GM19468 (cell line): Measurements from ENCODE around the gene MGAT4A.
A peak's percentile ranks its signal among the peaks of the same experiment; 100 is the strongest.

Source experiments
- ATAC-seq: cut with Tn5 transposase; IDR thresholded peaks from one replicate; pipeline ENCODE4 v1.9.1; 2021; ENCODE audit warnings: mild to moderate bottlenecking, moderate library complexity, moderate number of reproducible peaks; ENCODE audit not compliant: unreplicated experiment; ENCODE audit errors: extremely low read depth

Gene MGAT4A

DNA sequence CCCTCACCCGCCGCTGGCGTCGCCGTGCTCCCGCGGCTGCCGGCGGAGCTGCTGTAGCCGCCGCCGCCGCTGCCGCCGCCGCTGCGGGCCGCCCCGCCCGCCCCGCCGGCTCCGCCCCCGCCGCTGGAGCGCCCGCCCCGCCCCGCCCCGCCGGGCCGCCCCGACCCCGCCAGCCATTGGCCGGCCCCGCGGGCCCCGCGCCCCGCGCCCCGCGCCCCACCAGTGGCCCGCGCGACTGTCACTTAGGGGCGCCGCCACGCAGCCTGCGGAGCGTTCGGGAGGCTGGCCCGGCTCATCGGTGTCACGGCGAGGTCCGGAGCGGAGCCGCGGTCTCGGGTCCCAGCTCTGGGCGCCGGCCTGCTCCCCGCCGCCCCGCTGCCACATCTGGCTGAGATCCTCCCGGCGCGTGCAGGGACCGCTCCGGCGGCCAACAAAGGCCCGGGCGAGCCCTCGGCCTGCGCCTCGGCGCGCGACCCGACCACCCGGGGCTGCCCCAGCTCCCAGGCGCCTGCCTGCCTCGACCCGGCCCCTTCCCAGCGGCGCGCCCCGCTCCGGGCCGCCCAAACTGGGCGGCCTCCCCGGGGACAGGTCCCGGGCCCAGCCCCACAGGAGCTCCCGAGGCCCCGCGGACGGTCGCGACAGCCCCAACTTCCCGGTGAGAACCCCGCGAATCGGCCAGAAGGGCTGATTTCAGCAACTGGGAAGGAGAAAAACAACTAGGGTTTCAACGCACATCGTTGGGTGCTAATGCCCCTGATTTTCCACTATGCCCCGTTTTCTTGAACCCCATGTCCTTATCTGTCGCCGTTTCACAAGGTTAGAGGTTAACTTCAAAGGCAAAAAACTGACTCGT is at the start of gene MGAT4A:
MGAT4A (minus strand) TSS at position 92 of the 853 bp plus-strand sequence. CDS start 4,800 bp downstream, outside the sequence.
- peak; percentile 62 for ATAC-seq

DNA sequence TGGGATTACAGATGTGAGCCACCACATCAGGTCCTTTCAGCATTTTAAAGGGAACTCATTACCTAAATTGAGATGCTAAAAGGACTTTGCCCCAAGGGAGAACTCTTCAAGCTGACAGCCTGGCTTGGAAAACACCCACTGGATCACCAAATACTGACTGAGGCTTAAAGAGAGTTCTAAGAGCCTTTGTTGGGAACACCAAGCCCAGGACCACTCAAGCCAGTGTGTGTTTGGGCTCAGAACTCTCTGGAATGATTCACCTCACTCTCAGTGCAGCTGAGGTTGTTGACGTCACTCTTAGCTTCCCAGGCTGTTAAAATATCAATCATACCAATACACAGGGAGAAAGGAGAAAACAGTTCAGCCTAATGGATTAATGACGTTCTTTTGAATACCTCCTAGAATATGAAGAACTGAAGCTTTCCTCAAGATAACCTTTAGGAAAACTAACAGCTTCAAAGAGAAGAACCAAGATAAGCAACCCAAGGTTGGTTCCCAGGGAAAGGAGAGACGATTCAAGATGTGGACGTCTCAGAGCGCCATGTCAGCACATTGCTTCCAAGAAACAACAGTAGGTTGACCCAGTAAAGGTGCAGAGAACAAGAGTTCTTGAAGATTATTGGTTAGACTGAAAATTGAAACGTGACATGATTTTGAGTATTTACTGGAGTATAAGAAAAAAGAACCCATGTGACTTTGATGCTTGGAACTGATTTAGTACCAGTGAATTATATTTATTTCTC is 48.0 kb upstream of the MGAT4A start:
- ATAC-seq = no peak

DNA sequence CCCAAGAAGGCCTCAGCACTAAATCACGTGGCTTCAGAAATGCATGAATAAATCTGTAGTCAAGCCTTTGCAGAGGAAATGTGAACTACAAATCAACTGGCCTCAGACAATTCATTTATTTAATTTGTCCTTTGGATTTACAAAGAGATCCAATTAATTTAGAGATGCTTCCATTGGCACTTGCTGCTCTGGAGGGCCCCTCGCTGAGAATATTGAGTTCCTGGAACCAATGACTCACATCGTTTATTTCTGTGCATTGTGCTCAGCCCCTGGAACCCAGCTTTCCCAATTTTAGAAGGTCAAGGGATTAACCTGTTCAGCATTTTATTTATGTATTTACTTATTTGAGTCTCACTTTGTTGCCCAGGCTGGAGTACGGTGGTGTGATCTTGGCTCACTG is 47.2 kb upstream of the MGAT4A start:
- ATAC-seq = no peak

DNA sequence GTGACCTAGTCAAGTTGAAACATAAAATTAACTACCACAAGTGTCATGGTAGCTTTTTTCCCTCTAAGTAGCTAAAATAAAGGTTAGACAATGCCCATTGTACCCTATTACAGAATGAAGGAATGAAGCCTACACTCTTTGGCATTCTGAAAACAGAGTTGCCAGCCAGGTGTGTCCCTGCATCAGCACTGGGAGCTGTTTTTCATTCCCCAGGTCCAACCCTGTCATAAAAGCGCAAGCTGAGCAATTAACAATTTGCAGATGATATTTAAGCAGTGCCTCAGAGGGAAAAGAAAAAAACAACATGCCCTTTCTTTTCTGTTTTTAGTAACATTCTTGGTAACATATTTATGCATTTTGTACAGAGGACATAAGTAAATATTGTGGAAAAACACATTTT is 46.8 kb upstream of the MGAT4A start:
- ATAC-seq = no peak

DNA sequence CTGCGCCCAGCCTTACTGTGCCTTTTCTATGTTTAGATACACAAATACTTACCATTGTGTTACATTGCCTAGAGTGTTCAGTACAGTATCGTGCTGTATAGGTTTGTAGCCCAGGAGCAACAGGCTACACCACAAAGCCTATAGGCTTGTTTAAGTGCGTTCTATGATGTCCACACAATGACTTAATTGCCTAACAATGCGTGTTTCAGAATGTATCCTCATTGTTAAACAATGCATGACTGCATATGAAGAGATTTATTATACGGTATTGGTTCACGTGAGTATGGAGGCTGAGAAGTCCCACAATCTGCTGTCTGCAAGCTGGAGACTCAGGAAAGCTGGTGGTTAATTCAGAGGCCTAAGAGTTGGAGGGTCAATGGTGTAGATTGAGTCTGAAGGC is 46.1 kb upstream of the MGAT4A start:
- ATAC-seq = no peak

DNA sequence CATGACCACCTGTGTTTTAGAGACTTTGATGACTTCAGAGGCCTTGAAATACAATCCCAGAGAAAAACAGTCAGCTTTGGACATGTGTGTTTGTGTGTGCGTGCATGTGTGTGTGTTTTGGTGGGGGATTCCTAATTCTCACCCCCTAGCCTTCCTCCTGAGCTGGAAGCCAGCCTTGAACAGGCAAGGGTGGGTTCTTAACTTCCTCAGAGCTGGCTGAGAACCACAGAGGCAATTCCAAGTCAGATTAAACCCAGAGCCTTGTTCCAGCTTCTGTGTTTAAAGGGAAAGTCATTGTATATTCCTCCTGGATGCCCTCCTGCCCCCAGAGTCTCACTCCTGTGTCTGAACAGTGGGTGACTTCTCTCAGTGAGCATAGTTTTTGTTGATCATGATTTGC is 45.2 kb upstream of the MGAT4A start:
- no peak for ATAC-seq

DNA sequence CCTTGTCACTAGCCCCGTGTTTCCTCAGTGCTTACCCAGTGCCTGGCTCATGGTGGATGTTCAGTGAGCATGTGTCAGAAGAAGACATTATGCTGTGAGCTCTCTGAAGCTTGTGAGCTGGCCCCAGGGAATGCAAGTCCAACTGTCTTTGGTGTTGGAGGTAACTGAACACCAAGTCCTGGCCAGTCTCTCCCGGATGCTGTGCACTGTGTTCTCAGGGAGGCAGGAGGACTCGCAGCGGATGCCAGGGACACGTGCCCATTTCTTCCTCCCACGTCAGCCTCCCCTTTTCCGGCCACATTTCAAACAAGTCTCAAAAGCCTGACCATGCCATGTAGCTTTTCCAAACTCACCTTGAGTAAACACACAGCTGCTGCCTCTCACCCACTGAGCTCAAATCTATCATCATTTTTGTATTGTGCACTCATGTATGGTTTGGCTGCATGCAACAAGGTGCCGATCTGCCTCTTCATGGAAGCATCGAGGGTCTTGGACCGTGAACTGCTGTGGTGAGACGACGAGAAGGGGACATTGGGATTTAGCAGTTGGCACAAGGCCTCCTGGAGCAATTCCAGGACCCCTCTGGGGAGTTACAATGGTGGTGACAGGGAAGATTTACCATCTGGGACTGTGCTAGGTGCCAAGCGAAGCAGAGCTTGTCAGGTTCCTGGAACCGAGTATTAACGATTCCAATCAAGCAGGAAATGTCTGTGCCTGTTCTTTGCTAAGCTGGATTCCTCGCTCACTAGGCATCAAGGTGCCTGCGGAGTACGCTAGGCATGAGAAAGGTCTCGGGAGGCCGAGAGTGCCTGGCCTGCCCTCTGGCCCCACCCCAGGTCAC is 44.4 kb upstream of the MGAT4A start:
- no peak for ATAC-seq

DNA sequence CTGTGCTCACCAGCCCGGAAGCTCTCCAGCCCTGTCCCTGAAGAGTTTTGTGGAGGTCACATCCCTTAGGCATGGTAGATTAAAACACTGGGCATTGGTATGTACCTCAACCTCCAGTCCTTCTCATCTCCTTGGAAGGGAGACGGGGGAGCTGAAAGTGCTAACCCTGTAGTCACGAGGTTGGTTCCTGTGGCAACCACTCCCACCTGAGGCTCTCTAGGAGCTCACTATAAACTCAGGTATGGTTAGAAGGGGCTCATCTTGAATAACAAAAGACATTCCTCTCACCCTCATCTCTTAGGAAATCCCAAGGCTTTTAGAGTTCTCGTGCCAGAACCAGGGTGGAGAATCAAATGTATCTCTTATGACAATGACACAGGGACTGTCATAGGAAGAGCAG is 43.0 kb upstream of the MGAT4A start:
- ATAC-seq = no peak

DNA sequence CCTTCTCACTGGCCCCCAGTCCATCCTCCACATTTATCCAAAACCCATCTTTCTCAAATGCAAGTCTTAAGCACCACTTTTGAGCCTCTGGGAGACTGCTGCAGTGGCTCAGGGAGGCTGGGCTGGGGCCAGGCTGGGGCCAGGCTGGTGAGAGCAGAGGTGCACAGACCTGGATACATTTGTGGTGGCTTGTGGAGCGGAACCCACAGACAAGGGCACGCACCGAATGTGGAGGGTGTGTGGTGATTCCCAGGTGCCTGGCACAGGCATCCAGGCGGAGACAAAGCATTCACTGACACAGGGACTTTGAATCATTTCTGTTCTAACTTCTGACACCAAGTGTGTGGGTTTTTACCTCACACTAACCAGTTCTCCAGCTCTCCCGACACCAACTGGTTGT is 42.2 kb upstream of the MGAT4A start:
- ATAC-seq = no peak

DNA sequence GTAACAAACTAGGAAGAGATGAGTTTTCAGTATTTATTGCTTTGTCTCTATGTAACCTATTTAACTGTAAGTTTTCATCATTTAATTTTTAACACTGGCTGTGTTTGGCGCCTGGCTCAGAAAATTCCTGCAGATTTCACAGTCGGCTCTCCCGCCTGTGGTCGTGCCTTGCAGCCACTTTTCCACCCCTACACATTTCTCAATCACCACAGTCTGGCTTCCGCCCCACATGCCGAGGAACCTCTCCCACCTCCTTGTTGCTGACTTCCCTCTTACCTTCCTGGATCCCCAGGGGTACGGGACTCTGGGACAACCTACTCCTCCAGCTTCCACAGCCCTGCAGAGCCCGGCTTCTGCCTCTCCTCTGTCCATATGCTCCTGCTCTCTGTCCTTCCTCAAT is 41.6 kb upstream of the MGAT4A start:
- ATAC-seq = no peak

DNA sequence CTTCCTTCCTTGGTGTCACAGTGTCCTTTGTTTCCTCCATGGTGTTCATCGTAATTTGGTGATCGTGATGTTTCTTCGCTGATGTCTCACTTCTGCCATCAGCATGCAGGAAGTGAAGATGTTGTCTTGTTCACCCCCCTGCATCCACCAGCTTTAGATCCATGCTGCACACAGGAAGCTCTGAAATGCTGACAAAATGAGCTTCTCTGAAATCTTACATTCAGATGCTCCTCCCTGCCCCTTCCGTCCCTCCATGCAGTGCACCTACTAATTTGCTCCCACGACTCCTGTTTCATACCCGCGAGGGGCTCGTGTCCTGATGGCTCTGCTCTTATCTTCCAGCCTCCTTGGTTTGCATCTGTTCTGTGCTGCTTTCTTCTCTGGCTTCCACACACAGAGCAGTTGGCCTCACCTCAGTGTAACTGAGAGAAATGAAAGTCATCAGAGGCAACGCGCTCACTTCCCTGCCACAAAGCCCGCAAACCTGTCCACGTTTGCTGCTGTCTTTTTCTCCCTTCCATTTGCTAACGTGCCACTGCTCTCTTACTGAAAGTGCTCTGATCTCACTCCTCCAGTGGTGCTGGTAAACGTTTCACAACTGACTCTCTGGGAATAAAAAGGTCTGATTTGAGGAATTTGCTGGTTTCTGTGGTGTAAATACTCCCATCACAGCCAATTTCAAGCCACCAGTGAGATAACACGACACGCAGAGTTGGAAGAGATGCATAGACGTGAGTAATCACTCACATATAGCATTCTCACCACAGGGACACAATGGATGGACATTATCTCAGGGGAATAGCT is 41.0 kb upstream of the MGAT4A start:
- no peak for ATAC-seq

DNA sequence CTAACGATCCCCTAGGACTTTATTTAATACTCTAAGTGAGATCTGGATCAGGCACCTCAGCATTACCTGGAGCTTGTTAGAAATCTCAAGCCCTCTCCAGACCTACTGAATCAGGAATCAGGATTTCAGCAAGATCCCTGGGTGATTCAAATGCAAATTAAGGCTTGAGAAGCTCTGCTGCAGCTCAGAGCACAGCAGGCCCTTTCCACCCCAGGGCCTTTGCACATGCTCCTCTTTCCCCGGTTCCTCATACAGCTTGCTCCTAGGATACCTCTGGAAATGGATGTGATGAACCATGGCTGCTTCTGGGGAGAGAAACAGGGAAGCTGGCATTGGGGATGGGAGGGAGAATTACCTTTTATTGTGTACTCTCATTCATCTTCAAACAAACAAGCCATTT is 40.3 kb upstream of the MGAT4A start:
- no peak for ATAC-seq

DNA sequence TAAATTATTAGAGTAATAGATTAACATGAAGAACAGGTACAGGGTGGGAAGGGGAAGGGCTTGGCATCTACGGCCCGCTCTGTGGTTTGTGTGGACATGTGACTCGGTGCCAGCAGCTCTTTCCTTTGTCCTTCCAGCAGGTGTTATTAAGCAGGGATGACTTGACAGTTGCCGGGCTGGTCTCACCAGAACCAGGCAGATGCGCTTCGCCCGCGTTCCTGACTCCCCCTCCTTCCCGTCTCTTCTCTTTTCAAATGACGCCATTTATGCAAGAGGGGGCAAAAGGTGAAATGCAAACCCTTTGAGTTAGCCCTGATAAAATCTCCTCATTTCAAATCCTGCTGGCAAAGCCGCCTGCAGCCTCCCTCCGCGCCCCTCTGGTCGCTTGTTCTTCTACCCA is 38.9 kb upstream of the MGAT4A start:
- ATAC-seq = no peak

DNA sequence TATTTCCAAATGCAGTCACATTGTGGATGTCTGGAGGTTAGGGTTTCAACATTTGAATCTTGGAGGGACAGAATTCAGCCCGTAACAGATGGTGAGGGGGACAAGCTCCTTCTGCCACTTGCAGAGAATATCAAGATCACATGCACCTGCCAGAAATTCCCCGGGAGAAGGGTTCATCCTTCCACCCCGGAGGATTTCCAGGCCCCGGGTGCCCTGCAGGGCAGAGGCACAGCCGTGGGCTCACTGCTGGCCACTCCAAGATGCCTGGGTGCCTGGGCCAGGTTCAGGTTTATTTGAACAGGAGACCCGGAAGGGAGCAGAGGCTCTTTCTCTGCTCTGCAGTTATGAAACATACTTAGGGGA is 38.2 kb upstream of the MGAT4A start:
- no peak for ATAC-seq

DNA sequence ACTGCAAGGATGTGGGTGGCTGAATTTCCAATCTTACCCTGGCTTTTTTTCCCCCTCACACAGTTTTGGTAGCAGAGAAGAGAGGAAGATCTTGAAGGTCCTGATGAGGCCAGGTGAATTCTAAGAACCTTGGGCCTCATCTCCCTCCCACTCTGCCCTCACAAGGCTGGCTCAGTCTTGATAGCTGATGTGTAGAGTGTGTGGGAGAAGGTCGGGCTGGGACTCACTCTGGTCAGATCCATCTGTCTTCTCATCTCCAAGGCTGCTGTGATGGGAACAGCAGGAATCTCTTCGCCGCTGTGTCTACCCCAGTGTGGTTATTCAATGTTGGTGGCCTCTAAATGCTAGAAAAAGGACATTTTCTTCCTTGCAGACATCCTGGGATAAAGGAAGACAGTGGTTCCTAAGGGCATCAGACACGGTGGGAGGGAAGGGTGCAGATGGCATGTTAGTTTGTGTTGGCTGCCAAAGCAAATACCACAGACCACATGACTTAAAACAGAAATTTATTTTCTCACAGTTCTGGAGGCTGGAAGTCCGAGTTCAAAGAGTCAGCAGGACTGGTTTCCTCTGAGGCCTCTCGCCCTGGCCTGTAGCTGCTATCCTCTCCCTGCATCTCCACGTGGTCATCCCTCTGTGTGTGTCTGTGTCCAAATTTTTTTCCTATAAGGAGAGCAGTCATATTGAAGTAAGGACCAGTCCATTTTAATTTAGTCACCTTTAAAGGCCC is 37.6 kb upstream of the MGAT4A start:
- no peak for ATAC-seq

DNA sequence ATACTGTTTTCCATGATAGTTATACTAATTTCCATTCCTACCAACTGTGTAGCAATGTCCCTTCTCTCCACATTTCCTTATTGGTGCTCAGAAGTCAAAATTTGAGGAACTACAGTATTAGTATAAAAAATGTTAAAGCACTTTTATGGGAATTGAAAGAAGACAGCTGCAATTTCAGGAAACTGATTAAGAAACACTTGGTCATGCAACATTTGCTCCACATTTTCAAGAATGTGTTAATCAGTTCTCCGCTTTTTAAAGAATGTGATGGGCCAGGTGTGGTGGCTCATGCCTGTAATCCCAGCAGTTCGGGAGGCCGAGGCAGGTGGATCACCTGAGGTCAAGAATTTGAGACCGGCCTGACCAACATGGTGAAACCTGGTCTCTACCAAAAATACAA is 33.6 kb upstream of the MGAT4A start:
- no peak for ATAC-seq

DNA sequence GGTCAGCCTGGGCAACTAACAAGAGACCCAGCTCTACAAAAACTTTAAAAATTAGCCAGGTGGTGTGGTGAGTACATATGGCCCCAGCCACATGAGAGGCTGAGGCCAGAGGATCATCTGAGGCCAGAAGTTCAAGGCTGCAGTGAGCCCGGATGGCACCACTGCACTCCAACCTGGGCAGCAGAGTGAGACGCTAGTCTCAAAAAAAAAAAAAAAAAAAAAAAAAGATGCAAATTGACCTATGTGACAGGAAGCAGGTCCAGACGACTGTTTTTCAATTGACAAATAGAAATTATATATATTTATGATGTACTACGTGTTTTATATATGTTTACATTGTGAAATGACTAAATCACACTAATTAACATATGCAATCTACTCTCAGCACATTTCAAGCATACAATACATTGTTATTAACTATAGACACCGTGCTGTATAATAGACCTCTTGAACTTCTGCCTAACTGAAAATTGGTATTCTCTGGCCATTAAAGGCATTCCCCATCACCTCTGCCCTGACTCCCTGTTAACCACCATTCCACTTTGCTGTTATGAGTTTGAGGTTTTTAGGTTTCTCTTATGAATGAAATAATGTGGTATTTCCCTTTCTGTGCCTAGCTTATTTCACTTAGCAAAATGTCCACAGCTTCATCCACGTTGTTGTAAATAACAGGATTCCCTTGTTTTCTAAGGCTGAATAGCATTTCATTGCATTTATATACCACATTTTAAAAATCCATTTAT is 32.4 kb upstream of the MGAT4A start:
- no peak for ATAC-seq

DNA sequence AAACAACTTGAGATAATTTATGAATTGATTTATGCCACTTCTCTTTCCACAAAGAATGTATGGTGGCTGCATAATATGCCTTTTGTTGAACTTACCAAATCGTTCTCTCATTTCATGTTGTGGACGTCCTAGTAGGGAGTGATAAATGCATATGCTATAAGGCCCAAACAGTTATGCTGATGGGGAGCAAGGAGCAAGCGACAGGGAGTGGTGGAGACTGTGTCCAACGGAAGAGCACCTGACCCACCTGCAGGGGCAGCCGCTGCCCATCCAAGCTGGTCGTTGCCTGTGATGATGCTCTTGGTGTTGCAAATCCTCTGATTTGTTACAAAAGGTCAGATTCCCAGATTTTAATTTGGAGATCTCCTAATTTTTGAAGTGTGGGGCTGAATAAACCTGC is 31.0 kb upstream of the MGAT4A start:
- ATAC-seq = no peak
